GM12892 (cell line): ENCODE data around the gene TMEM31.
A peak's percentile ranks its signal among the peaks of the same experiment; 100 is the strongest.

Experiments used
- DNase-seq: peaks from one replicate; pipeline ENCODE4 v3.0.0; 2011; ENCODE audit not compliant: insufficient read length
- FAIRE-seq: peaks from 2 replicates; lab custom pipeline; 2011; peaks lifted over from hg19 to GRCh38; lab: Jason Lieb, UNC
- POLR2A ChIP-seq: IDR thresholded peaks from 2 replicates; pipeline ENCODE4 v1.6.1; 2011; ENCODE audit warnings: low read depth, low read length, control low read depth
- POLR2AphosphoS5 ChIP-seq: IDR thresholded peaks from 2 replicates; pipeline ENCODE4 v1.6.1; 2011; ENCODE audit warnings: low read depth, low read length, control low read depth
- TAF1 ChIP-seq: IDR thresholded peaks from 2 replicates; pipeline ENCODE4 v1.6.1; 2011; ENCODE audit warnings: low read depth, mild to moderate bottlenecking, control low read depth, low read length, borderline replicate concordance

The TMEM31 gene

DNA sequence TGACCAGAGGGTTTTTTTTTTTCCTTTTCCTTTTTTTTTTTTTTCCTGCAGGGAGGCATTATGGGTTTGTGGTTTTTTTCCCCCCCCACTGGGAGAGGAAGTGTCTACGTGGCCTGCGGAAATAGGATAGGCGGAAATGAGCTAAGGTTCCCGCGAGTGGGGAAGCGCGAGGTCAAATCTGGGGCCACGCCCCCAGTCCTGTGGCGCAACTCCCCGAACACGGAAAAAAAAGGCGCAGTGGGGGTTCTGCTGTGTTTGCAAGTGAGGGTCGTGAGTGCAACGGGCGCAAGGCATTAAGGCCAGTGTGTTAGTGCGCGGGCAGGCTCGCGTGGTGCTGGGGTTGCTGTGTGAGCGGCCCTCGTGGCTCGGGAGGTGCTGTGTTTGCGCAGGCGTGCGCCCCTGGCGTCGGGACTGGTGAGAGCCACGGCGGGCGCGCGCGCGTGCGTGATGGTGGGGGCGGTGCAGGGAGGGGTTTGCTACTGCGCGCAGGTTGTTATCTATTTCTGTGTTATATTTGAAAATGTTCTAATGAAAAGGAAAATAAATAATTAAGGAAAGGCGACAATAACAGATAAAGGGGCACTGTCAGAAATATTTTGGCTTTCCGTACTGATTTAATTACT lies 23.5 kb upstream of the TMEM31 start:
- TF ChIP-seq POLR2A (peak; percentile 71; the same call in 1 of the 2 replicates), TAF1 (no peak), POLR2AphosphoS5 (peak; percentile 74; the same call in 1 of the 2 replicates)
- peak; percentile 36 for DNase-seq
- peak; percentile 82 for FAIRE-seq

DNA sequence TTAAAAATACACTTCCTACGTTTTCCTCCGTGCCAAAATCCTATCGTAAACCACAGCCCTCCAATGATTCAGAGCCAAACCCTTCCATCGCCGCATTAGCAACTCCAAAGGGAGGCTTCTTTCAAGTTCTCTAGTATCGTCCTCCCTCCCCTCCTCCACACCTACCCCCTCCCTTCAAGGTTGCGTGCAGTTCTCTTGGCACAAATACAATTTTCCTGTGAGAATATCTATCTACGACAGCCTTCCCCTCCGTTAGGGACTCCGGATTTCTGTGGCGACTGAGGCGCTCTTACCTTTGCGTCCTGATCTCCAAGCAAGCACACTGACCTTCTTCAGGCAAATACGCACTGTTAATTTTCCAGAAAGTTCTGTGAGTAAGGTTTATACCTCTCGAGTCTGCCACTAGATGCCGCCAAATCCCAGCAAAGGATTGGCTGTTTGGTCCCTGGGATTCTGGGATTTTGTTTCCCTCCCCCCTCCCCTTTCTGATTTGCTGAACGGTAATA lies 23.0 kb upstream of the TMEM31 start:
- no peak for TF ChIP-seq TAF1
- FAIRE-seq (peak; percentile 87), DNase-seq (no peak)

DNA sequence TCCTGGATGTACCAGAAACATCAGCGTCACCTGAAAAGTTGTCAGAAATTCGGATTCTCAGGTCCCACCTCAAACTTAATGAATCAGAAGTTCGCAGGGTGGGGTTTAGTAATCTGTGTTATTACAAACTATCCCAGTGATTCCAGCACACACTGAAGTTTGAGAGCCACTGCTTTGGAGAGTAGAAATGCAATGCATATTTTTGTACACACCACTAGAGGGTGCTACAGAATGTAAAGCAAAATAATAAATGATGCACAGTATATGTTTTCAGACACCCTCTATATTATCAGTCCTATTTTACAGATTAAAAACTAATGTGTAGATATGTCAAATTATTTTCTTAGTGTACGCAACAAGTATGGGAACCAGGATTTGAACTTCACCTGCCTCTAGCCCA lies 21.8 kb upstream of the TMEM31 start:
- peak; percentile 82 for FAIRE-seq
- DNase-seq: no peak
- TF ChIP-seq POLR2AphosphoS5 (no peak), POLR2A (no peak), TAF1 (no peak)

DNA sequence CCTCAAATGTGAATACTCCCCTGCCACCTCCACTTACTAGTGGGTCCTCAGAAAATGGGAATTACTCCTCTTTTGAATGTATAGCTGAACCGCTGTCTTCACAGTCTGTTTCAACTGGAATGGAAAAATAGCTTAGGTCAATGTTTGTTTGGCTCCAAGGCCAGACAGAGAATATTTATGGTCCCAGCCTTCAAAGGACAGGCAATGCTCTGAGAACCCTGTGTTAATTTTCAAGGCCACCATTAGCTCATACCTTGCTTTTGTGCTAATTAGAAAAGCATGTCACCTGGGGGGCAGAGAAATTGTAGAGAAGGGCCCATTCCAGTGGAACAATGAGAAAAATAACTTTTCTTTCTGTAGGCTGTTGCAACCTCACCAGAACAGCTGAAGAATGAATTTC lies 19.6 kb upstream of the TMEM31 start:
- FAIRE-seq (no peak), DNase-seq (no peak)
- TF ChIP-seq POLR2AphosphoS5: no peak
- no peak for TF ChIP-seq TAF1
- TF ChIP-seq POLR2A: no peak

DNA sequence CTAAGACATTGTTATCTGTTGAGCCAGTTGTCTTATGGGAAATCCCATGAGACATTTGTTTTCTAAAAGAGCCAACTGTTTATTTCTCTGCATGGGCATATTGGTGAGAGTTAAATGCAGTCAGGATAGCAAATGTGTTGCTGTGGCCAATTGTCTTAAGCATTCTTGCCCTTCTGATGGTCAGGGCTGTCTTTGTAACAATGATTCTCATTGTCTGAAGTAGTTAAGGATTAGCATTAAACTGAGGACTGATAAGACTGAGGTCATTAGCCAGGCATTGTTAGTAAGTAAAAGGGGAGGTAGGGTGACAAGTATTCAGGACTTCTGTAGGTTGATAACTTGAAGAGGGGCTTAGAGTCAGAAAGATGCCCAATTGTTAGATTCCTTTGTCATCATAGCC lies 13.0 kb upstream of the TMEM31 start:
- no peak for FAIRE-seq
- no peak for DNase-seq
- TF ChIP-seq TAF1 (no peak), POLR2A (no peak), POLR2AphosphoS5 (no peak)

DNA sequence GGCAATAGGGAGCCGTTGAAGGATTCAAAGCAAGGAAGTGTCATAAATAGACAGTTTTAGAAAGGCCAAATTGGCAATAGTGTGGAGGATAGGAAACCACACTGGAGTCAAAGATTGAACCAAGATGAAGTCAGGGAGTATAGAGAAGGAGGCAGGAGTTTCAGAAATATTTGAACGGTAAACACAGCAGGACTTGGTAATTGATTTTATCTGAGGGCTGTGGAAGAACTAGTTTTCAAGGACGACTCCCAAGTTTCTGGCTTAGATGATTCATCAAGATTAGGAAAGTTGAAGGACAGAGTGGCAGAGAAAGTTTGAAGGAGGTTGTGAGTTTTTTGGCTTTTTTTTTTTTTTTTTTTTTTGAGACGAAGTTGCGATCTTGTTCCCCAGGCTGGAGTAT lies 11.5 kb upstream of the TMEM31 start:
- DNase-seq: no peak
- no peak for FAIRE-seq
- TF ChIP-seq POLR2A (no peak), POLR2AphosphoS5 (no peak), TAF1 (no peak)

DNA sequence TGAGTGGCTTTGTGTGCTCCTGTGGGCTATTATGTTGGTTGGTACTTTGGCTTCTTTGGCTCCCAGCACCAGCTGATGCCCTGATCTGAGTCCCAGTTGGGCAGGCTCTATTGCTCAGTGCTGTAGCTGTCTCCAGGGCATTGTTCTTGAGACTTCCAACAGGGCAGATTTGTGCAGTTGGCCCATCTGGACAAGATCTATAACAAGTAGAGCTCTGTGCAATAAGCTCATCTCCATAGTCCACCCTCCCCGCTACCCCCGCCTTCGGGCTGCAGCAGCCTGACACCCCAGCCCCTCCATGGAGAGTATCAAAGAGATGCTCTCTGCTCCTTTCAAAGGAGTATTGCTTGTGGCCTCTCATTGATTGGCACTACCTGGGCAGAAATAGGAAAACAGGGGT lies 5.8 kb upstream of the TMEM31 start:
- DNase-seq (no peak), FAIRE-seq (no peak)
- TF ChIP-seq POLR2AphosphoS5 (no peak), POLR2A (no peak), TAF1 (no peak)

DNA sequence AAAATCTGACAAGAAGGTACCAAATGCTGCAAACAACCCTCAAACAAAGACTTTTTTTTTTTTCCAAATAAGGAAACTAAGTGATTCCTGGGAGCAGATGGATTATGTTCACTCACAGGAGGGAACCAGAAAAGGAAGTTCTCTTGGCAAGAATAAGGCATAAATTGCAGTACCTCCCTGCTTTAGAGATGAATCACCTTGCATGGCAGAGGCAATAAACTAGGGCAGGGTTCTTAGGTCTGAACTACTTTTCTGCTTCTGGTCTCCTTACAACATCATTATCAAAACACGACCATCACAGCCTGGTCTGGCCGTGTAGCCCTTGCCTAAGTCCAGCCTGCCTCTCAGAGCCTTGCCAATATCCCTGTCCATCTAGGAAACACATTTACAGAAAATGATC lies 6.3 kb downstream of the TMEM31 start:
- TF ChIP-seq POLR2A (no peak), TAF1 (no peak), POLR2AphosphoS5 (no peak)
- FAIRE-seq (no peak), DNase-seq (no peak)

DNA sequence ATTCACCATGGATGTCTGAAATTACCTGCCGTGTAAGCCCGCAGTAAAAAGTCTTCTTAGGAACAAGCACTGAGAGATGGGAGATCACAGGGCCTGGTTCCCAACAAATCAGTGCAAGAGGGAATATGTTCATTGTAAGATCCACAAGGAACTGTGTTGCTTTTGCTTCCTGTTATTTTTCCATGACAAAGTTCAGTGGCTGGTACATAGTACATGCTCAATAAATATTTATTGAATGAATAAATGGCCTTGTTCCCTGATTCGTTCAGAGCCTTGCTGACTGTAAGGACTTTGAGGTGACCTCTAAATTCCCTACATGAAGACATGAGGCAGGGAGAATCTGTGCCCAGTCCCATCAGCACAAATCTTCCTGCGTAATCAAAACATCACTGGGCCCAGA lies 7.4 kb downstream of the TMEM31 start:
- DNase-seq: no peak
- TF ChIP-seq POLR2A: no peak
- no peak for TF ChIP-seq POLR2AphosphoS5
- no peak for TF ChIP-seq TAF1
- FAIRE-seq: no peak

DNA sequence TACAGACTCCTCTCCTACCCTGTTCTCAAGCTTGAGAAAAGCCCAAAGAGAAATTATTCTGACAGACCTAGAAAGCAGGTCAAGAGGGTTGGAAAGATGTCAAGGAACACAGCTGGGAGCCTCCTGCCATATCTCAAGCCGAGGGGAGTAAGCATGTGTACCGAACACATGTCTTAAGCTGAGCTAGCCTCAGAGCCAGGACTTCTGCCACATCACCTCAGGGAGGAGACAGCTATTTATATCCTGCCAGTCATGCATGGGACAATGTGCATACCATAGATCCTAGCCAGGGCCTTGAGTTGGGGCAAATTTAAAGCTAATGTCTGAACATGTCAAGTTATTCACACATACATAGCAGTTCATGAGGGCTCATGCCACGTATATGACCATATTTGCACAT lies 11.8 kb downstream of the TMEM31 start:
- TF ChIP-seq TAF1 (no peak), POLR2AphosphoS5 (no peak), POLR2A (no peak)
- DNase-seq (no peak), FAIRE-seq (no peak)

DNA sequence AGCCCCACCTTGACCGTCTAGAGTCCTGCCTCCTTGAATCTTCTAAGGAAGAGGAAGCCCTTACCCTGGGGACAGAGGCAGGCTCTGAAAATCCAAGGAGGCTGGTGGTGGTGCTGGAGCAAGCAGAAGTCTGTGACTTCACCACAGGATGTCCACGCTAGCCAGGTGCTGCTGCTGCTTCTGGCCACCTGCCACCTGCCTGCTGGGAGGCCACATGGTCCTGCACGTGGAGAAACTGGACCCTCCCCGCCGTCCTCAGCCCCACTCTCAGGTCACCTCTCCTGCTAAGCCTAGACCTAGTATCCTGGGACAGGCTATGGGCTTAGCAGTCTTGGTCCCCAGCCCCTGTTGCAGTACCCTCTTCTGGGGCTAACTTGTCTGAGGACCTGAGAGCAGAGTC lies 15.8 kb downstream of the TMEM31 start:
- TF ChIP-seq TAF1 (no peak), POLR2A (no peak), POLR2AphosphoS5 (no peak)
- DNase-seq (no peak), FAIRE-seq (no peak)

DNA sequence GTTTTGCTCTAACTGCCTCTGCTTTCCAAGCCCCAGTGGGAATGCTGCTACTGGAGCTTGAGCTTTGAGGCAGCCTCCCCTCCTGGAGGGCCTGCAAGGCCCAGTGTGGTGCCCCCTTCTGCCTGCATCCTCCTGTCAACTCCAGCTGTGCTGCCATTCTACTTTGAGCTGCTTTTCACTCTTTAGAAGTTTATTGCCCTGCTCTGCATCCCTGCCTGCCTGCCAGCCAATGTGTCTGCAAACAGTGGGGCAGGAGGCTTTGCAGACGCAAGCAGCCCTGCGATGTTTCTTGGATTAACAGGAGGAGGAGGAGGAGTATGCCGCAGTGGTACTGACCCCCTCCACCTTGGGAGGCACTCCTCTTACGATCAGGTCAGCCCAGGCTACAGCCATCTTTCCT lies 16.4 kb downstream of the TMEM31 start:
- DNase-seq: no peak
- TF ChIP-seq POLR2A (no peak), TAF1 (no peak), POLR2AphosphoS5 (no peak)
- FAIRE-seq: no peak
